Liver (tissue), 9 donors: Measurements from ENCODE around the gene GLT8D2. TPM values are rescaled to one million over a fixed set of nuclear protein-coding genes. Genes with fewer than 3 reads are reported as not detected.

Experiments
- DNase-seq: peaks from one replicate; pipeline ENCODE4 v3.0.0-alpha.2; 2017; ENCODE audit warnings: low spot score
- H3K27ac ChIP-seq, 2 donors: one replicate each; pipeline ENCODE4 v1.7.0; 2013; ENCODE audit warnings: inconsistent platforms in 2 of 2, low read length in 2 of 2, control low read depth in 1 of 2, low read depth in 1 of 2, mild to moderate bottlenecking in 1 of 2
- H3K27me3 ChIP-seq, 4 donors: one replicate each; pipeline versions ENCODE4 v1.6.1 to v1.7.0; 2013; ENCODE audit warnings: low read length in 3 of 4, inconsistent platforms in 1 of 4, mild to moderate bottlenecking in 1 of 4, moderate library complexity in 1 of 4; ENCODE audit not compliant: control insufficient read depth in 4 of 4, insufficient read depth in 4 of 4
- H3K36me3 ChIP-seq, 4 donors: one replicate each; pipeline versions ENCODE4 v1.6.1 to v1.7.0; 2013; ENCODE audit warnings: low read length in 3 of 4, mild to moderate bottlenecking in 3 of 4, low read depth in 1 of 4, moderate library complexity in 1 of 4; ENCODE audit not compliant: control insufficient read depth in 4 of 4, insufficient read depth in 3 of 4
- H3K4me1 ChIP-seq, 4 donors: one replicate each; pipeline versions ENCODE4 v1.6.1 to v1.7.0; 2013; ENCODE audit warnings: low read length in 3 of 4, mild to moderate bottlenecking in 3 of 4, moderate library complexity in 1 of 4; ENCODE audit not compliant: control insufficient read depth in 4 of 4, insufficient read depth in 4 of 4
- H3K4me3 ChIP-seq, 3 donors: one replicate each; pipeline versions ENCODE4 v1.6.1 to v1.7.0; 2013; ENCODE audit warnings: low read length in 3 of 3, control low read depth in 1 of 3, low read depth in 1 of 3, mild to moderate bottlenecking in 1 of 3
- H3K9ac ChIP-seq, 2 donors: one replicate each; pipeline ENCODE4 v1.7.0; 2013; ENCODE audit warnings: low read length in 2 of 2, mild to moderate bottlenecking in 2 of 2, moderate library complexity in 2 of 2, control low read depth in 1 of 2, low read depth in 1 of 2
- H3K9me3 ChIP-seq, 4 donors: one replicate each; pipeline versions ENCODE4 v1.6.1 to v1.7.0; 2013; ENCODE audit warnings: low read length in 3 of 4; ENCODE audit not compliant: control insufficient read depth in 4 of 4
- ATF3 ChIP-seq: IDR thresholded peaks from 2 replicates; pipeline ENCODE4 v1.6.1; 2016; ENCODE audit warnings: antibody characterized with exemption
- EGR1 ChIP-seq, 2 donors: IDR thresholded peaks; 2 replicates each; pipeline ENCODE4 v1.6.1; 2016 to 2018; ENCODE audit warnings: antibody characterized with exemption in 2 of 2, low read depth in 2 of 2
- FOXA1 ChIP-seq: IDR thresholded peaks from 2 replicates; pipeline ENCODE4 v1.6.1; 2016; ENCODE audit warnings: antibody characterized with exemption
- FOXA2 ChIP-seq: IDR thresholded peaks from 2 replicates; pipeline ENCODE4 v1.6.1; 2016; ENCODE audit warnings: antibody characterized with exemption
- GABPA ChIP-seq, 2 donors: IDR thresholded peaks in 1 of 2; conservative IDR thresholded peaks in 1 of 2; 2 replicates each; pipeline ENCODE4 v1.6.1; 2016; ENCODE audit warnings: antibody characterized with exemption in 2 of 2, mild to moderate bottlenecking in 1 of 2, moderate library complexity in 1 of 2
- HNF4A ChIP-seq, 2 donors: conservative IDR thresholded peaks; 2 replicates each; pipeline ENCODE4 v1.6.1; 2016; ENCODE audit warnings: antibody characterized with exemption in 2 of 2, mild to moderate bottlenecking in 2 of 2
- HNF4G ChIP-seq: IDR thresholded peaks from 2 replicates; pipeline ENCODE4 v1.6.1; 2016; ENCODE audit warnings: antibody characterized with exemption
- JUND ChIP-seq, 2 donors: IDR thresholded peaks; 2 replicates each; pipeline ENCODE4 v1.6.1; 2016; ENCODE audit warnings: antibody characterized with exemption in 2 of 2
- RAD21 ChIP-seq, 2 donors: IDR thresholded peaks; 2 replicates each; pipeline ENCODE4 v1.6.1; 2016; ENCODE audit warnings: antibody characterized with exemption in 2 of 2, mild to moderate bottlenecking in 2 of 2
- REST ChIP-seq: IDR thresholded peaks from 2 replicates; pipeline ENCODE4 v1.6.1; 2016; ENCODE audit warnings: antibody characterized with exemption, mild to moderate bottlenecking
- RXRA ChIP-seq, 2 donors: IDR thresholded peaks; 2 replicates each; pipeline ENCODE4 v1.6.1; 2017 to 2018; ENCODE audit warnings: antibody characterized with exemption in 2 of 2, mild to moderate bottlenecking in 1 of 2
- TAF1 ChIP-seq: conservative IDR thresholded peaks from 2 replicates; pipeline ENCODE4 v1.6.1; 2016; ENCODE audit warnings: antibody characterized with exemption, mild to moderate bottlenecking
- YY1 ChIP-seq: IDR thresholded peaks from 2 replicates; pipeline ENCODE4 v1.6.1; 2016; ENCODE audit warnings: antibody characterized with exemption, mild to moderate bottlenecking
- WGBS: extraction: QIAGEN DNeasy Blood & Tissue Kit; methylation state at CpG from one replicate; pipeline ENCODE4 v1.1.7; 2013; 5-methylcytosine and 5-hydroxymethylcytosine counted together
- polyA plus RNA-seq, 2 donors: library from polyadenylated mRNA; stranded (reverse) in 1 of 2; unstranded in 1 of 2; fragments of 200-250 nt in 1 of 2; fragments of >200 nt in 1 of 2; fragmentation: Nextera tagmentation in 1 of 2; extraction: Ambion mirVana in 1 of 2; gene quantifications; one replicate each; pipeline versions ENCODE4 v1.2.1 to v1.2.3, GENCODE V29; 2013 to 2015
- total RNA-seq, 2 donors: library from RNA; depleted of rRNA; stranded (reverse); fragments of >200 nt; gene quantifications; one replicate each; pipeline ENCODE4 v1.2.3, GENCODE V29; 2014
- TF ChIP-seq, protein P1 (sequence below): IDR thresholded peaks from 2 replicates; pipeline ENCODE4 v1.6.1; 2016; ENCODE audit warnings: antibody characterized with exemption
- donor health status: healthy.
- donor health status: healthy.
- donor health status: healthy.
- donor health status: healthy.
- donor health status: healthy.

The GLT8D2 gene
- total and polyA plus RNA-seq, 4 donors: 0.79 to 1.4 (median 1.2) TPM

DNA sequence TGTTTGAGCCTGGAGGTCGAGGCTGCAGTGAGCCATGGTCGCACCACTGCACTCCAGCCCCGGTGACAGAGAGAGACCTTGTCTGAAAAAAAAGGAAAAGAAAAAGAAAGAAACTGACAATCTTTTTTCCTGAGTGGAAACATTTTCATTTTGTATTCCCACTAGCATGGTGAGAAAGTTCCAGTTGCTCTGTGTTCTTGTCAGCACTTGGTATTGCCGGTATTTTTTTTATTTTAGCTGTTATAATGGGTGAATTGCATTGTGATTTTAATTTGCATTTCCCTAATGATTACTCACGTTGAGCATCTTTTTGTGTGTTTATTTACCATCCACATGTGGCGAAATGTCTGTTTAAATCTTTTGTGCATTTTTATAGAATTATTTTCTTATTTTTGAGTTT, 25.6 kb downstream of the GLT8D2 start:
- Histone ChIP-seq H3K27ac (no peak overlapping the region), H3K9ac (no peak overlapping the region), H3K9me3 (no peaks in the 10 kb centered on the region), H3K36me3 (peaks cover 0 to 1% (median 0%) of the 10 kb centered on the region in 4 donors), H3K4me3 (no peak overlapping the region), H3K27me3 (no peaks in the 10 kb centered on the region), H3K4me1 (no peaks in the 10 kb centered on the region)
- 91% methylated on average over 6 of the region's 6 CpGs for WGBS
- TF ChIP-seq HNF4A (conservative IDR thresholded peaks at IDR 0.05) (no peak), GABPA (IDR thresholded peaks at IDR 0.05 in 1 of 2, conservative IDR thresholded peaks at IDR 0.05 in 1 of 2) (no peak), YY1 (no peak), REST (no peak), FOXA2 (no peak)
- DNase-seq: no peak

GRCh38 chr12:104023710-104024109, 26.3 kb downstream of the GLT8D2 start:
- no peak overlapping the region for H3K27ac ChIP-seq
- H3K4me1 ChIP-seq: no peaks in the 10 kb centered on the region
- H3K27me3 ChIP-seq: no peaks in the 10 kb centered on the region
- no peaks in the 10 kb centered on the region for H3K9me3 ChIP-seq
- H3K4me3 ChIP-seq: no peak overlapping the region
- no peak overlapping the region for H3K9ac ChIP-seq
- WGBS: 63% methylated on average over 2 of the region's 2 CpGs
- peaks cover 0 to 1% (median 0%) of the 10 kb centered on the region in 4 donors for H3K36me3 ChIP-seq
- TF ChIP-seq FOXA1: no peak
- no peak for TF ChIP-seq RXRA (IDR thresholded peaks at IDR 0.05)
- no peak for TF ChIP-seq RAD21 (IDR thresholded peaks at IDR 0.05)
- no peak for TF ChIP-seq REST
- TF ChIP-seq HNF4G: no peak
- TF ChIP-seq YY1: no peak
- no peak for DNase-seq

DNA sequence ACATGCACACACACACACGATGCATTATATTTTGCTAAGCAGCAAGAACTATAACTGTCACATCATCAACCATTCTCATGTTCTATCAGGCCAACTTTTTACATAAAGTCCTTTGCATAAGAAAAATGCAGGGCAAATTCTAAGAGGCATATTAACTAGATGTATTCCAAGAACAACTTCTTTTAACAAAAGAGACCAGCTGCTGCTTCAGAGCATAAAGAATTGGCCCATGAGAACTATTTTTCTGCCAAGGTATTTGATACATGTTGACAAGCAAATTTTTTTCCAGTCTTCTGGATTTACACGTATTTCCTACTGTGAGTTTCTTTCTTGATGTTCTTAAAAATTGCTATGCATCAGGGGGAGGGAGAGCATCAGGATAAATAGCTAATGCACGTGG, 27.2 kb downstream of the GLT8D2 start:
- Histone ChIP-seq H3K4me1 (no peaks in the 10 kb centered on the region), H3K27ac (no peak overlapping the region), H3K9me3 (no peaks in the 10 kb centered on the region), H3K9ac (no peak overlapping the region), H3K27me3 (no peaks in the 10 kb centered on the region), H3K36me3 (peaks cover 0 to 1% (median 0%) of the 10 kb centered on the region in 4 donors), H3K4me3 (no peak overlapping the region)
- 68% methylated on average over 3 of the region's 3 CpGs for WGBS
- DNase-seq: no peak
- no peak for TF ChIP-seq JUND (IDR thresholded peaks at IDR 0.05)
- no peak for TF ChIP-seq RXRA (IDR thresholded peaks at IDR 0.05)
- TF ChIP-seq RAD21 (IDR thresholded peaks at IDR 0.05): no peak
- no peak for TF ChIP-seq GABPA (IDR thresholded peaks at IDR 0.05 in 1 of 2, conservative IDR thresholded peaks at IDR 0.05 in 1 of 2)
- no peak for TF ChIP-seq ATF3
- TF ChIP-seq EGR1 (IDR thresholded peaks at IDR 0.05; ENCODE audit: low read depth in 2 of 2): no peak
- no peak for TF ChIP-seq YY1
- TF ChIP-seq TAF1: no peak
- TF ChIP-seq, protein P1, sequence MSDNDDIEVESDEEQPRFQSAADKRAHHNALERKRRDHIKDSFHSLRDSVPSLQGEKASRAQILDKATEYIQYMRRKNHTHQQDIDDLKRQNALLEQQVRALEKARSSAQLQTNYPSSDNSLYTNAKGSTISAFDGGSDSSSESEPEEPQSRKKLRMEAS: no peak
- no peak for TF ChIP-seq REST
- no peak for TF ChIP-seq HNF4G
